ENCODE results near the gene HERC6.
"Not testable (repeated sequence)": the region's sequence is repeated elsewhere in the genome, so short reads cannot be mapped to it uniquely, and the experiment has no call there.

Gene HERC6

GRCh38 chr4:88378691-88379559 lies at the start of gene HERC6:
HERC6 (plus strand) TSS chr4:88378852; CDS start chr4:88378922, 70 bp downstream.
- peak; percentile 80 for DNase-seq

- DNase-seq, result no peak
Measured at GRCh38 chr4:88333741-88334405, 44.8 kb upstream of the HERC6 start.

- no peak for DNase-seq
Measured at GRCh38 chr4:88335092-88335665, 43.5 kb upstream of the HERC6 start.

- DNase-seq, result no peak
Measured at GRCh38 chr4:88341227-88342192, 37.1 kb upstream of the HERC6 start.

- not testable (repeated sequence) for DNase-seq
Measured at GRCh38 chr4:88346902-88347301, 31.8 kb upstream of the HERC6 start.

- not testable (repeated sequence) for DNase-seq
Measured at GRCh38 chr4:88348761-88349160, 29.9 kb upstream of the HERC6 start.

GRCh38 chr4:88350786-88351185 lies 27.9 kb upstream of the HERC6 start:
- DNase-seq, result no peak

- DNase-seq, result no peak
Measured at GRCh38 chr4:88352062-88352740, 26.5 kb upstream of the HERC6 start.

GRCh38 chr4:88353324-88353723 lies 25.3 kb upstream of the HERC6 start:
- DNase-seq, result no peak

- no peak for DNase-seq
Measured at GRCh38 chr4:88356771-88357170, 21.9 kb upstream of the HERC6 start.

- DNase-seq, result no peak
Measured at GRCh38 chr4:88357262-88357661, 21.4 kb upstream of the HERC6 start.

- no peak for DNase-seq
Measured at GRCh38 chr4:88359558-88359957, 19.1 kb upstream of the HERC6 start.

- DNase-seq, result no peak
Measured at GRCh38 chr4:88360256-88360655, 18.4 kb upstream of the HERC6 start.

- DNase-seq, result no peak
Measured at GRCh38 chr4:88360791-88361190, 17.9 kb upstream of the HERC6 start.

- not testable (repeated sequence) for DNase-seq
Measured at GRCh38 chr4:88361217-88361773, 17.4 kb upstream of the HERC6 start.

- DNase-seq, result no peak
Measured at GRCh38 chr4:88366460-88366859, 12.2 kb upstream of the HERC6 start.

- DNase-seq, result no peak
Measured at GRCh38 chr4:88367826-88368225, 10.8 kb upstream of the HERC6 start.

GRCh38 chr4:88369180-88369812 lies 9.4 kb upstream of the HERC6 start:
- not testable (repeated sequence) for DNase-seq

- no peak for DNase-seq
Measured at GRCh38 chr4:88381123-88381522, 2.5 kb downstream of the HERC6 start.

- peak; percentile 56 for DNase-seq
Measured at GRCh38 chr4:88382621-88383020, 4.0 kb downstream of the HERC6 start.

GRCh38 chr4:88390128-88390527 lies 11.5 kb downstream of the HERC6 start:
- DNase-seq, result no peak

Measured in CD4-positive, alpha-beta T cell treated with Interleukin-15 for 1 hour (primary cell).